Measurements from ENCODE around the gene RUNX1.
A peak's percentile ranks its signal among the peaks of the same experiment; 100 is the strongest.

RUNX1 gene

GRCh38 chr21:34915364-34915841, 133.7 kb downstream of the RUNX1 start:
- DNase-seq: no peak

GRCh38 chr21:34914239-34914638, 134.9 kb downstream of the RUNX1 start:
- no peak for DNase-seq

- no peak for DNase-seq
These were observed 135.3 kb downstream of the RUNX1 start for GRCh38 chr21:34913811-34914210.

GRCh38 chr21:34912022-34912945, 136.8 kb downstream of the RUNX1 start:
- no peak for DNase-seq

GRCh38 chr21:34911360-34911759, 137.7 kb downstream of the RUNX1 start:
- no peak for DNase-seq

- no peak for DNase-seq
These were observed 138.7 kb downstream of the RUNX1 start for GRCh38 chr21:34910396-34910795.

- DNase-seq: no peak
These were observed 139.4 kb downstream of the RUNX1 start for GRCh38 chr21:34909492-34910292.

- no peak for DNase-seq
These were observed 140.6 kb downstream of the RUNX1 start for GRCh38 chr21:34908419-34909055.

GRCh38 chr21:34907461-34908418, 141.4 kb downstream of the RUNX1 start:
- DNase-seq: no peak

GRCh38 chr21:34906401-34906800, 142.7 kb downstream of the RUNX1 start:
- DNase-seq: no peak

GRCh38 chr21:34905218-34905537, 143.9 kb downstream of the RUNX1 start:
- no peak for DNase-seq

GRCh38 chr21:34904526-34905217, 144.4 kb downstream of the RUNX1 start:
- no peak for DNase-seq

GRCh38 chr21:34900376-34900775, 148.7 kb downstream of the RUNX1 start:
- no peak for DNase-seq

- DNase-seq: no peak
These were observed 149.3 kb downstream of the RUNX1 start for GRCh38 chr21:34899760-34900159.

GRCh38 chr21:34899302-34899701, 149.8 kb downstream of the RUNX1 start:
- DNase-seq: no peak

GRCh38 chr21:34897828-34898227, 151.3 kb downstream of the RUNX1 start:
- DNase-seq: no peak

- DNase-seq: no peak
These were observed 154.7 kb downstream of the RUNX1 start for GRCh38 chr21:34894401-34894800.

- no peak for DNase-seq
These were observed 156.9 kb downstream of the RUNX1 start for GRCh38 chr21:34892209-34892608.

- no peak for DNase-seq
These were observed 157.5 kb downstream of the RUNX1 start for GRCh38 chr21:34891613-34891943.

GRCh38 chr21:34890724-34891612, 158.1 kb downstream of the RUNX1 start:
- DNase-seq: peak; percentile 21

- no peak for DNase-seq
These were observed 158.7 kb downstream of the RUNX1 start for GRCh38 chr21:34890470-34890723.
